SKM-1 (cell line): ENCODE data around the gene CRX.
"Not testable (repeated sequence)": the region's sequence is repeated elsewhere in the genome, so short reads cannot be mapped to it uniquely, and the experiment has no call there.

Experiments
- DNase-seq: peaks from one replicate; lab custom pipeline; 2025; ENCODE audit not compliant: unreplicated experiment; lab: John Stamatoyannopoulos, UW

CRX gene

GRCh38 chr19:47821460-47822020, at the start of gene CRX:
Gene CRX, plus strand, starts transcription at chr19:47821937. Its CDS starts 12,507 bp downstream, at chr19:47834444.
- no peak for DNase-seq

DNA sequence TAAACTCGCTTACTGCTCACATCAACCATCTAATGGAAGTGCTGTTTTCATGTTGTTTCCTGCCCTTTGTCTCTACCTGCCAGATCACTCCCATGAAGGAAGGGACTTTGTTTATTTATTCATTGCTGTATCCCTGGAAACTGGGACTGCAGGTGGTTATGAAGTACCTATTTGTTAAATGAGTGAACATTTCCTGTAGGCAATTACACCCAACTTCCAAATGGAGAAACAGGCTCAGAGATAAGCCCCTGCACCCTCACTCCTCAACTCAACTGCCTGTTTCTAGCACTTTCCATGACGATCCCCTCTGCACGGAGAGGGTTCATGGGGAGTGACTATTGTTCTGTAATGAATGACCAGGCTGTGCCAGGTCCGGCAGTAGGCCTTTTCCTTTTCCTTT, 45.2 kb upstream of the CRX start:
- no peak for DNase-seq

GRCh38 chr19:47777245-47778048, 44.3 kb upstream of the CRX start:
- not testable (repeated sequence) for DNase-seq

DNA sequence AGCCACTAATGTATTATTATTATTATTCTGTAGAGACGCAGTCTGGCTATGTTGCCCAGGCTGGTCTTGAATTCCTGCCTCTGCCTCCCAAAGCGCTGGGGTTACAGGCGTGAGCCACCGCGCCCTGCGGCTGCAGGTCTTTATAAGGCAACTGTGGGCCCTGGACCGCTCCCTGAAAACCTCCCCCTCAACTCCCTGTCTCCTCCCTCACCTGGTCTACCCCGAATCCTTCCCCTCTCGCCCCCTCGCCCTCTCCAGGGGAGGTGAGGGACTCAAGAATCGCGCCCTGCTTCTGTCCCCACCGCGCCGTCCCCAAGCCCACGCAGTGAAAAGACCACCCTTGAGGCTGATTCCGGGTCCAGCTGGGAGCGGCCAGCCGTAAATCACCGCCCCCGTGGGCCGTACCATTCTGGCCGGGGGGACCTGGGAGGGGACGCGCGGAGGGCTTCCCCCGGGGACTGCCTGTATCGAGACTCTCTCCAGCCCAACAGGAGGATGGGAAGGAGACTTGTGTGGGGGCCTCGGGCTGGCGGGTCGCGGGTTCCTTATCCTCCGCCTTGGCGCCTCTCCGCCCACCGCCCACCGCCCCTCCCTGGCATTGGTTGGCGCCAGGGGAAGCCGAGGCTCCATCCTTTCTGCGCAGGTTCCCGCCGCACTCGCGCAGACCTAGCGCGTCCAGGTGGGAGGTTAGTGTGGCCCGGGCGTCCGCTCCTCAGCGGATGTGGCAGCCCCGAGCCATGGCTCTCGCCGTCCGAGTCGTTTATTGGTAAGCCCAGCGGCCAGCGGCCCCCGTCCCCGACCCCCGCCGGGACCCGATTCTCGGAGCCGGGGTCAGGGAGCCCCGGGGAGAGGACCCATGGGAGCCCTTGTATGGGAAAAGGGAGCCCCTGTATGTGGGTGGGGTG, 43.4 kb upstream of the CRX start, which contains the start of gene SELENOW:
TSS of gene SELENOW (plus strand) at position 655 of the 905 bp plus-strand sequence. CDS start at position 738, 83 bp downstream.
- no peak for DNase-seq

DNA sequence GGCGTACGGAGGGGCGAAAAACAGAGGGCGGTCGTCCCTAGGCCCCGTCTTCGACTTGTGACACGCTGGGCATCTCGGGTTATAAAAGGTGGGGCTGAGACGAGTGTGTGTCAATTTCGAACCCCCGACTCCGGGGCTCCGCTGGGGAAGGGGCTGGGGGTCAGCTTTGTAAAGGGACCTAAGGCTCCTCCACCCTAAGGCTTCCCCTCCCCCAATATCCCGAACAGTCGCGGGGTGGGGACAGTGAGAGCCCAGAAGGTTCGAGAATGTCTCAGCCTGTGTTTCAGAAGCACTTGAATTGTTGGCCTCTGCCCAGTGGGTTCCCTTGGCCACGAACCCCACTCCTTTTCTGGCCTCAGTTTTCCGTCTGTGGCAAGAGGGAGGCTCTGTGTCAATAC, 42.8 kb upstream of the CRX start:
- DNase-seq: no peak

GRCh38 chr19:47779524-47780214, 42.1 kb upstream of the CRX start:
- no peak for DNase-seq

DNA sequence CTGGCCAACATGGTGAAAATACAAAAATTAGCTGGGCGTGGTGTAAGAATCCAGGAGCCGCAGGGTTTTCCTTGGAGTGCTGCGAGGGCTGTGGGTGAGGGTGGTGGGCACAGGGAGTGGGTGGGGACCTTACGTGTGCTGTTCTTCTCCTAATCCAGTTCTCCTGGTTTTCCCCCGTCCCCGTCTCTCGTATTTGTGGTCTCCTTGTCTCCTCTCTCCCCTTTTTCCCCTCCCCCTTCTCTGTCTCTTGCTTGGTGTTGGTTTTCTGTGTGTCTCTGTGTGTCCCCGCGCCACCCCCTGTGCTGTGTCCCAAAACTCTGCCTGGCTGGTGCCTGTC, 41.6 kb upstream of the CRX start:
- DNase-seq: no peak

DNA sequence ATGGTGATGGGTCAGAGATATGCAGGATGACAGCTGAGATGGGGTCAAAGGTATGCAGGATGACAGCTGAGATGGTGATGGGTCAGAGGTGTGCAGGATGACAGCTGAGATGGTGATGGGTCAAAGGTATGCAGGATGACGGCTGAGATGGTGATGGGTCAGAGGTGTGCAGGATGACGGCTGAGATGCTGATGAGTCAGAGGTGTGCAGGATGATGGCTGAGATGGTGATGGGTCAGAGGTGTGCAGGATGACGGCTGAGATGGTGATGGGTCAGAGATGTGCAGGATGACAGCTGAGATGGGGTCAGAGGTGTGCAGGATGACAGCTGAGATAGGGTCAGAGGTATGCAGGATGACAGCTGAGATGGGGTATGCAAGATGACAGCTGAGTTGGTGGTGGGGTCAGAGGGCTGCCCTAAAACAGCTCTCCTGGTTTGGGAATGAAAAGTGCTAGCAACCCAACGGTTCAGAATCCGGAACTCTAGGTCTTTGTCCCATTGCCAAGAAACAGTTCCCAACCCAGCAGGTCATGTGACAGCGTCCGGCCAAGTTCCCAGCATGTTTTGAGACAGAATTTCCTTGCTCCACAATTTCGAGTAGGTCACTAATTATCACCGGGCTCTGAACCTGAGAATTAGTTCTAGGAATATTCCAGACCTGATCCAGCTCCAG, 40.0 kb upstream of the CRX start:
- no peak for DNase-seq

- DNase-seq: no peak
Measured at GRCh38 chr19:47786566-47786965, 35.2 kb upstream of the CRX start.

- not testable (repeated sequence) for DNase-seq
Measured at GRCh38 chr19:47787307-47787706, 34.4 kb upstream of the CRX start.

DNA sequence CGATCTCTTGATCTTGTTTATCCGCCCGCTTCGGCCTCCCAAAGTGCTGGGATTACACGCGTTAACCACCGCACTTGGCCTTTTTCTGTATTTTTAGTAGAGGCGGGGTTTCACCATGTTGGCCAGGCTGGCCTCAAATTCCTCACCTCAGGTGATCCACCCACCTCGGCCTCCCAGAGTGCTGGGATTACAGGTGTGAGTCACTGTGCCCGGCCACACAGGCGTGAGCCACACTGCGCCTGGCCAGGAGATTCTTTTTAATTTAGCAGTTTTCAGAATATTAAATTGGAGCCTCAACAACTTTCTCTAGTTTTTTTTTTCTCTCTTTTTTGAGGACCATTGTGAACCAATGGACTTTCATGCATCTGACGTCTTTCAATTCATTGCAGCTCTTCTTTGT, 31.9 kb upstream of the CRX start:
- not testable (repeated sequence) for DNase-seq

- no peak for DNase-seq
Measured at GRCh38 chr19:47790398-47790814, 31.3 kb upstream of the CRX start.

DNA sequence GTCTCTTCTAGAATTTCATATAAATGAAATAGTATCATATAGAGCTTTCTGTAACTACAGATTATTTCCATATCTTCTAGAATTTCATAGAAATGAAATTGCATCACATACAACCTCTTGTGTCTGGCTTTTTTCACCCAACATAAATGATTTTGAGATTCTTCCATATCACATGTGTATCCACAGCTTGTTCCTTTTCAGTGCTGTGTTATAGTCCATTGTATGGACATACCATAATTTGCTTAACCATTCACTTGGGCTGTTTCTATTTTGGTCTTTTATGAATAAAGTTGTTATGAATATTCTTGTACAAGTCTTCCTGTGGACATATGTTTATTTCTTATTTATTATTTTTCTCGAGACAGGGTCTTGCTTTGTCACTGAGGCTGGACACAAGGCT, 29.1 kb upstream of the CRX start:
- DNase-seq: no peak

DNA sequence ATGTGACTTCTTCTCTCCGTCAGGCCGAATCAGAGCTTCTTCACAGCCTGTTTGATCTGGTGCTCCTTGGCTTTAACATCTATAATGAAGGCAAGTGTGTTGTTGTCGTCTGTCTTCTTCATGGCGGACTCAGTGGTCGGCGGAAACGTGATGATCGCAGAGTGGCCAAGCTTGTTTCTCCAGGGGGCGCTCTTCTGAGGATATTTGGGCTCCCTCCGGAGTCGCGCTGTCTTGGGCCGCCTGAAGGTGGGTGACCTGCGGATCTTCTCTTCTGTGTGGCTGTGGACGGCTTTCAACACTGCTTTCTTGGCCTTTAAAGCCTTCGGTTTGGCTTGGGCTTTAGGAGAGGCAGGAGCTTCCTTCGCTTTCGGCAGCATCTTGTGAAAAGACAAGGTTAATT, 27.2 kb upstream of the CRX start:
- no peak for DNase-seq

- DNase-seq: no peak
Measured at GRCh38 chr19:47796785-47797184, 25.0 kb upstream of the CRX start.

DNA sequence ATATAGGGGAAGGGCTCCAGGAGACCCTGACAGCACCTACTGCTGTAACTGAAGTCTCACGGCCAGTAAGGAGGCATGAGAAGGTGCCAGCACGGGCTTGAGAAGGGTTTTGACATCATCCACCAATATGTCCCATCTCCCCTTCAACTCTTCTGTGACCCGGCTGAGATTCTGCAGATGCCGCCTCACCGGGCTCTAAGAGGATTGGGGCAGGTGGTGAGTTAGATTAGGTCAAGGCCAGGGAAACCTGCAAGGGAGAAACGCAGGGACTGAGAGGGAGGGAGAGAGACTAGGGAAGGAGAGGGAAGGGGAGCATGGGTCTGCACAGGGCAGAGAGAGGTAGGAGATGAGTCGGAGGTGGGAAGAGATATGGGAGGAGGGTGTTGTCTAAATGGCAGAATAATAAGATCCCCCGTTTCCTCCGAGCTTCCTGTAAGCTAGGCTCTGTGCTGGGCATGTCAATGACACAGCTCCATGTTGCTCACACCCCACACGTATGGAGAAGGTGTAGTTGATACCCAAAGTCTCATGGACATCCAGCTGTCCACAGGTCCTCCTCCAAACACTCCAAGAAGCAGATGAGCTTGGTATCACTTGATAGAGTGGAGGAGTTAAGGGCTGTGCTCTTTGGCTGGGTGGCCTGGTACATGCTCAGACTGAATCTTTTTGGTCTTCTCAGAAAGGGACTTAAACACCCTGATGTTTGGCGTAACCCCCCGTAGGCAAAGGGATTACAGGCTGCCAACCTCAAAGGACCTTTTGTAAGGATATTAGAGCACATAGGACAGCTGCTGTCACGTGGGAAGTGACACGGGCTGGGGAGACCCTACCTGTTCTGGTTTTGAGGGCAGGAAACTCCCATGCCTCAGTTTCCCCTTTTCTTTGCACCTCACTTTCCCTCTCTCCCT, 23.5 kb upstream of the CRX start:
- DNase-seq: no peak

GRCh38 chr19:47798904-47799266, 22.9 kb upstream of the CRX start:
- DNase-seq: no peak

GRCh38 chr19:47801270-47801669, 20.5 kb upstream of the CRX start:
- no peak for DNase-seq

DNA sequence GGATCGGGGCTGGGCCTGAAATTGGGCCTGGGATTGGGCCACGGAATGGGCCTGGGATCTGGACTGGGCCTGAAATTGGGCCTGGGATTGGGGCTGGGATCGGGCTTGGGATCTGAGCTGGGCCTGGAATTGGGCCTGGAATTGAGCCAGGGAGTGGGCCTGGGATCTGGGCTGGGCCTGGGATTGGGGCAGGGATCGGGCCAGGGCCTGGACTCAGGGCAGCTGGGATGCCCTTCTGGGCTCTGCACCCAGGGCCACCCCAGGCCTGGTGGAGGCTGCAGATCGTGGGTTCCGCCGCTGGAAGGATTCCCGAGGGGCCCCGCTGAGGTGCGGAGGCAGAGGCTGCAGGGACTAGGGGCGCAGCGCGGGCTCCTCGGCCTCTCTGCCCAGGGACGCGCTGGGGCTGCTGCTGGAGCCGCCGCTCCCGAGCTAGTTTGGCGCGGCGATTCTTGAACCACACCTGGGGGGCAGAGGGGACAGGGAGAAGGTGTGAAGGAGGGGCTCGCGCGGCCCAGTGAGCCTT, 19.2 kb upstream of the CRX start:
- no peak for DNase-seq
